Activated naive CD8-positive, alpha-beta T cell treated with anti-CD3 and anti-CD28 coated beads, Interleukin-2, amount 50 U/mL, for 16 hours (primary cell): ENCODE results near the gene PRPF38B.

Experiments
- DNase-seq: peaks from one replicate; pipeline ENCODE4 v3.0.0-alpha.2; 2020; ENCODE audit warnings: low read depth, low spot score

PRPF38B gene

GRCh38 chr1:108717774-108718316, 25.7 kb downstream of the PRPF38B start:
- DNase-seq, result no peak

GRCh38 chr1:108718927-108719655, 27.0 kb downstream of the PRPF38B start:
- DNase-seq, result no peak

DNA sequence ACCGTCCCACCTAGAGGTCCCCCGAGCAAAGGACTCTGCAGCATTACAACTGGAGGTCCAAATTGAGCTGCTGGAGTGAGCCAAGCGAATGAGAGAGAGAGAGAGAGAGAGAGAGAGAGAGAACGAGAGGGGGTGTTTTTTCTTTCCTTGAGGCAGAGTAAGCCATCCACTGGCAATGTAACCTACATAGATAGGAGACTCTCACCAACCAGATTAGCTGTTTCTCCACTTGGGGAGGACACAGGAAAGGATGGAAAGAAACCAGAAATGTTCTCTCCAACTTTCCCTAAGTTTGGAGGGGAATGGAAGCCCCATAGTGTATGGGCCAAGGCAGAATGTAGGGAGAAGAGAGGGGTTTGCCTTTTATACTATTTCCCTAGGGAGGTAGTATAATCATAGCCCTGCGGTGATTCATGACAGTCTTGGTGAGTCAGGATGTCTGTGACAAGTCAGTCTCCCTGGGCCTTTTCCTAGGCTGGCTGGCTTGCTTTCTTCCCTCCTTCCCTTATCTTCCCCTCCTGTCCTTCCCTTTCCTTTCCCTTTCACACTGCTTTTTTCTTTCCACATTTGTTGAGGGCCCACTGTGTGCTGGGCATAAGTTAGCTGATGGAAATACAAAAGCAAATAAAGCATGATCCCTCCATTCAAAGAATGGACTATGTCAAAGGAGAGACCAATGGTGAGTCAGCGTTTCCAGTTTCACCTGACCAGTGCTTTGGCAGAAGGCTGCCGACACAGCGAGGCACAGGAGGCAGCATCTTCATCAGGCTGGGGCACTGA, 27.7 kb downstream of the PRPF38B start:
- no peak for DNase-seq

- no peak for DNase-seq
Measured at GRCh38 chr1:108722292-108722691, 30.2 kb downstream of the PRPF38B start.

DNA sequence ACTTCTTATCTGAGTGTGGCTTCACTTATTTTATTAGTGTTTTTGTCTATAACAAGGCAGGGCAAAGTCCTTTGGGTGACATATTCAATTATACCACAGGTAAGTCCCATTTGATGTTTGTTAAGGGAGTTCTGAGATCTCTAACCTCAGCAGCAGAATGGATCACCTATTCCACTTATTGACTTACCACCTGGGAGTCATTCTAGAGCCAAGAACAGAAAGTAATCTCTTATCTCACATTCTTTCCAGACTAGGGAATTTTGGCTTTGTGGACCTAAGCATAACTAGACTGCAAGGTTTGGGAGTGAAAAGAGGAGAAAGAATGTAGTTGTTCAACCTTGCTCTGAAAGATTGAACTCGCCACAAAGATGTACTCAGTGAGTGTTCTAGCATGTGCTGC, 33.8 kb downstream of the PRPF38B start:
- DNase-seq, result no peak

- no peak for DNase-seq
Measured at GRCh38 chr1:108728327-108728923, 36.3 kb downstream of the PRPF38B start.

DNA sequence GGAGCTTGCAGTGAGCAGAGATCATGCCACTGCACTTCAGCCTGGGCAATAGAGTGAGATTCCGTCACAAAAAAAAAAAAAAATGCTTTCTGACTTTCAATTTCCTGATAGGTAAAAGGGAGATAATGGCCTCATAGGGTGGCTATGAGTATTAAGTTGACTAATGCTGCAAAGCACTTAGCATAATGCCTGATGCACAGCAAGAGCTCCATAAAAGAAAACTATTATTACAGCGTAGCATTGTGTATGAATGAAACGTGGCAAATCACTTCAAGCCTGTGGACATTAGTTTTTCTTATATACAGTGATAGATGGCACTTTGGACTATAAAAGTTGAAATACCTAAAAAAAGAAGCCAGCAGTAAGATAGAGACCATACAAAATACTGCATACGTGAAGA, 37.4 kb downstream of the PRPF38B start:
- no peak for DNase-seq

DNA sequence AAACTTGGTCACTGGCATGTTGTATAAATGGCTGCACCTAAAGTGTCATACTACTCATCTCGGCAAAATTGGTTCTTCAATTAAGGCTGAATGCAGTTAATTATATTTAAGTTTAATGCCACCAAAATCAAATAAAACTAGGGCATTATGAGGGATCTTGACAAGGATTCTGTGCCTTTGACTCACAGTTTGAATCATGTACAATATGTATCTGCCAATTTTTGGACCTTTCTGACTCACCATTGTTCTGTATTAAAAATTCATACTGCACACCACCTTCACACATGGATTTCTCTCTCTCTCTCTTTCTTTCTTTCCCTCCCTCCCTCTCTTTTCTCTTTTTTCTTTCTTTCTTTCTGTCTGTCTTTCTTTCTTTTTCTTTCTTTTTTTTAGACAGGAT, 40.3 kb downstream of the PRPF38B start:
- no peak for DNase-seq

- DNase-seq, result no peak
Measured at GRCh38 chr1:108734171-108734865, 42.2 kb downstream of the PRPF38B start.

DNA sequence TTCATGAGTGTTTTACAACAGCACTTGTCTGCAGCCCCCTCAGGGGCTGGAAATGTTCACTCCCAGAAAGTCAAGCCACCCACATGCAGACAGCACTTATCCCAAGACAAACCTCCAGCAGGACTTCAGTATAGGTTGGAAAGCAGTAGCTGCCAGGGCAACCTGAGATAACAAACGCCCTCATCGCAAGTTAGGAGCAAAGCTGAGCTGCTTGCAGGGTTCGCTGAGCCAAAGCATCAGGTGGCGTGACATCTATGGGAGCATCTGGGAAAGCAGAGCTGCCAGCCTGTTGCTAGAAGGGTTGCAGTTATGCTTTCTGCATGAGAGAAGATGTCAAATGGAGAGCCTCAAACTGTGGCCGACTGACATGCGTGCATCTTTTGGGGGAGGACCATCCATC, 50.1 kb downstream of the PRPF38B start:
- DNase-seq, result no peak

- no peak for DNase-seq
Measured at GRCh38 chr1:108745980-108746381, 53.9 kb downstream of the PRPF38B start.

- DNase-seq, result peak; percentile 99
Measured at GRCh38 chr1:108746382-108747170, 54.5 kb downstream of the PRPF38B start, which contains the start of gene STXBP3. Gene STXBP3 (plus strand): TSS chr1:108746674. CDS start chr1:108746738, 64 bp downstream.

DNA sequence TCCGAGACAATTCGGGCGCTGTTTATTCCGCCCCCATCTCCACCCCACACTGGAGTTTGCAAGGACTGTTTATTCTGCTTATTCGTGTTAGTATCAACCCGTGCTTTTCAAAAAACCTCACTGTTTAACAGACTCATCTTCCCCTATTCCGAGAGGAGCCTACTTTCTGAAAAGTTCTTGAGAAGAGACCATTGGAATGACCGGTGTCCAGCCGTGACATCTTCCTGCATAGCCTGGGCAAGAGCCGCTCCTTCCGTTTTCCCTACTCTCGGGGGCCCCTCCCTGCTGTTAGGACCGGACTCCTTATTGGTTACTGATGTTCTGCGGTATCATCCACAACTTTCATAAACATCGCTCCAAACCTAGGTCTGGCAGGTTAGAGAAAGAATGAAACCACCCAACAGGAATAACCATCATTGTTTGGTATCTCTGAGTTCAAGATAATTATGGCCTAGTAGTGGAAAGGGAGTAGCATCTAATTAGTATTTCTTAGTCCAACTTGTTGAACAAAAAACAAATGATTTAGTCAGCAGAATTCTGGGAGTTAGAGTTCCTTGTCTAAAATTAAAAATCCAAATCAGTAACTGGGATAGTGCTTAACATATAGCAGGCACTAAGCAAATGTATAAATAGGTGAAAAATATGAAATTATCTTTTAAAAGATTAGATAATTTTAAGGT, 55.2 kb downstream of the PRPF38B start:
- DNase-seq, result no peak

GRCh38 chr1:108747898-108748297, 55.8 kb downstream of the PRPF38B start:
- no peak for DNase-seq

- DNase-seq, result no peak
Measured at GRCh38 chr1:108749081-108749480, 57.0 kb downstream of the PRPF38B start.

GRCh38 chr1:108750476-108751181, 58.5 kb downstream of the PRPF38B start:
- no peak for DNase-seq
